HG03064 (cell line): ENCODE data around the gene CTDNEP1.

Experiments
- ATAC-seq: cut with Tn5 transposase; IDR thresholded peaks from one replicate; pipeline ENCODE4 v1.9.1; 2021; ENCODE audit warnings: low read depth; ENCODE audit not compliant: unreplicated experiment

Gene CTDNEP1

GRCh38 chr17:7251661-7252175 is at the start of gene CTDNEP1:
CTDNEP1 (minus strand) TSS chr17:7251734; CDS start chr17:7251296, 438 bp downstream.
- peak; percentile 82 for ATAC-seq

GRCh38 chr17:7296189-7296861 is 44.8 kb upstream of the CTDNEP1 start:
- ATAC-seq, result no peak

GRCh38 chr17:7295230-7296180 is 44.0 kb upstream of the CTDNEP1 start:
- ATAC-seq, result no peak

GRCh38 chr17:7294614-7295153 is 43.1 kb upstream of the CTDNEP1 start, which contains the start of gene YBX2:
YBX2 (minus strand) TSS chr17:7294639; CDS start chr17:7294500, 139 bp downstream.
- ATAC-seq, result no peak

GRCh38 chr17:7293816-7294613 is 42.5 kb upstream of the CTDNEP1 start:
- ATAC-seq, result no peak

- no peak for ATAC-seq
Observed at GRCh38 chr17:7293159-7293558, 41.6 kb upstream of the CTDNEP1 start.

- ATAC-seq, result no peak
Observed at GRCh38 chr17:7292729-7293128, 41.2 kb upstream of the CTDNEP1 start.

- no peak for ATAC-seq
Observed at GRCh38 chr17:7292194-7292593, 40.7 kb upstream of the CTDNEP1 start.

GRCh38 chr17:7290685-7291084 is 39.2 kb upstream of the CTDNEP1 start:
- no peak for ATAC-seq

GRCh38 chr17:7290166-7290565 is 38.6 kb upstream of the CTDNEP1 start:
- no peak for ATAC-seq

GRCh38 chr17:7289256-7290032 is 37.9 kb upstream of the CTDNEP1 start:
- ATAC-seq, result no peak

- ATAC-seq, result no peak
Observed at GRCh38 chr17:7285679-7286078, 34.1 kb upstream of the CTDNEP1 start.

GRCh38 chr17:7284911-7285310 is 33.4 kb upstream of the CTDNEP1 start:
- no peak for ATAC-seq

GRCh38 chr17:7283471-7284216 is 32.1 kb upstream of the CTDNEP1 start:
- ATAC-seq, result no peak

- ATAC-seq, result no peak
Observed at GRCh38 chr17:7282752-7283321, 31.3 kb upstream of the CTDNEP1 start.

- ATAC-seq, result no peak
Observed at GRCh38 chr17:7281953-7282751, 30.6 kb upstream of the CTDNEP1 start.

- ATAC-seq, result no peak
Observed at GRCh38 chr17:7281074-7281952, 29.8 kb upstream of the CTDNEP1 start, which contains the start of gene SLC2A4. SLC2A4 (plus strand) TSS chr17:7281718; CDS start chr17:7281935, 217 bp downstream.
